GM20431 (cell line): ENCODE data around the gene STXBP2.
"Not testable (repeated sequence)": the region's sequence is repeated elsewhere in the genome, so short reads cannot be mapped to it uniquely, and the experiment has no call there.

ENCODE experiments used
- in situ Hi-C: fragments of 300-500 bp; cut with MseI, MboI; formaldehyde crosslinking; loops from one replicate; pipeline ENCODE4 v1.15.0; 2020; ENCODE audit warnings: low sequenced_read_pairs; ENCODE audit not compliant: unreplicated experiment

STXBP2 gene

GRCh38 chr19:7631577-7631976 lies 5.3 kb upstream of the STXBP2 start:
- in situ Hi-C loops: no loop called here

- in situ Hi-C loops: no loop called here
Measured at GRCh38 chr19:7632340-7633203, 4.3 kb upstream of the STXBP2 start.

GRCh38 chr19:7633698-7634097 lies 3.2 kb upstream of the STXBP2 start, which contains the start of gene PCP2:
PCP2 (minus strand) TSS chr19:7633719; CDS start chr19:7633457, 262 bp downstream.
- in situ Hi-C loops: no loop called here

GRCh38 chr19:7635670-7636069 lies 1.2 kb upstream of the STXBP2 start:
- in situ Hi-C loops: no loop called here

- in situ Hi-C loops: no loop called here
Measured at GRCh38 chr19:7636317-7636690, 606 bp upstream of the STXBP2 start.

- in situ Hi-C loops: no loop called here
Measured at GRCh38 chr19:7637374-7638256, 705 bp downstream of the STXBP2 start.

- in situ Hi-C loops: no loop called here
Measured at GRCh38 chr19:7638802-7639465, 2.0 kb downstream of the STXBP2 start.

- in situ Hi-C loops: no loop called here
Measured at GRCh38 chr19:7639863-7640348, 3.0 kb downstream of the STXBP2 start.

GRCh38 chr19:7640803-7641202 lies 3.9 kb downstream of the STXBP2 start:
- in situ Hi-C loops: no loop called here

GRCh38 chr19:7641290-7642276 lies 4.7 kb downstream of the STXBP2 start:
- in situ Hi-C loops: no loop called here

- in situ Hi-C loops: no loop called here
Measured at GRCh38 chr19:7642295-7643030, 5.6 kb downstream of the STXBP2 start.

- in situ Hi-C loops: no loop called here
Measured at GRCh38 chr19:7643031-7643415, 6.1 kb downstream of the STXBP2 start.

GRCh38 chr19:7643629-7644549 lies 7.0 kb downstream of the STXBP2 start:
- in situ Hi-C loops: not testable (repeated sequence)

- in situ Hi-C loops: no loop called here
Measured at GRCh38 chr19:7644550-7644877, 7.6 kb downstream of the STXBP2 start.

GRCh38 chr19:7645163-7645562 lies 8.3 kb downstream of the STXBP2 start:
- in situ Hi-C loops: no loop called here

GRCh38 chr19:7645656-7646425 lies 8.9 kb downstream of the STXBP2 start:
- in situ Hi-C loops: no loop called here

GRCh38 chr19:7646426-7646700 lies 9.5 kb downstream of the STXBP2 start:
- in situ Hi-C loops: no loop called here
